IMR-90 (cell line): Measurements from ENCODE around the gene FAIM. TPM values are rescaled to one million over a fixed set of nuclear protein-coding genes. Genes with fewer than 3 reads are reported as not detected.

ENCODE experiments used
- ATAC-seq: fragments of 200-7000 bp; cut with Tn5 transposase; 2 replicates; pipeline ENCODE4 v1.9.1; 2020; ENCODE audit warnings: low read depth, mild to moderate bottlenecking, moderate library complexity
- BruUV-seq: library from RNA; stranded (reverse); fragments of 400-500 nt; replicated peaks from 2 replicates; lab custom pipeline; 2021; lab: Mats Ljungman, UMichigan
- CTCF ChIA-PET: fragments of 300-600 bp; formaldehyde crosslinking; extraction: SDS; loops from one replicate; lab custom pipeline; 2021; ENCODE audit warnings: antibody characterized with exemption; lab: Yijun Ruan, JAX
- POLR2A ChIA-PET: fragments of 300-600 bp; sonication (Branson Sonifier 250); formaldehyde crosslinking; loops from one replicate; lab custom pipeline; 2022; ENCODE audit warnings: antibody characterized with exemption; ENCODE audit not compliant: unreplicated experiment; lab: Charles Lee
- DNase-seq: peaks from one replicate; pipeline ENCODE4 v3.0.0; 2013
- H2AFZ ChIP-seq: replicated peaks from 2 replicates; pipeline ENCODE3; 2013; ENCODE audit warnings: low read length, mild to moderate bottlenecking; ENCODE audit not compliant: poor library complexity
- H2AK5ac ChIP-seq: 2 replicates; pipeline ENCODE4 v1.6.1; 2013; ENCODE audit warnings: low read depth, low read length, inconsistent platforms
- H2AK9ac ChIP-seq: replicated peaks from 2 replicates; pipeline ENCODE3; 2013; ENCODE audit warnings: mild to moderate bottlenecking, low read depth, low read length, moderate library complexity; ENCODE audit not compliant: poor library complexity
- H2BK120ac ChIP-seq: 2 replicates; pipeline ENCODE4 v1.6.1; 2013; ENCODE audit warnings: low read depth, low read length, inconsistent platforms
- H2BK15ac ChIP-seq: 3 replicates; pipeline ENCODE4 v1.6.1; 2013; ENCODE audit warnings: low read depth, low read length, inconsistent platforms
- H2BK20ac ChIP-seq: 2 replicates; pipeline ENCODE4 v1.6.1; 2013; ENCODE audit warnings: low read depth, mild to moderate bottlenecking, inconsistent platforms, low read length, moderate library complexity
- H2BK5ac ChIP-seq: 2 replicates; pipeline ENCODE4 v1.6.1; 2013; ENCODE audit warnings: mild to moderate bottlenecking, low read depth, low read length, inconsistent platforms; ENCODE audit not compliant: poor library complexity, severe bottlenecking
- H3K14ac ChIP-seq: replicated peaks from 2 replicates; pipeline ENCODE4 v1.6.1; 2013; ENCODE audit warnings: low read depth, low read length, inconsistent platforms
- H3K18ac ChIP-seq: 2 replicates; pipeline ENCODE4 v1.6.1; 2013; ENCODE audit warnings: low read depth, low read length, control low read depth
- H3K23ac ChIP-seq: 2 replicates; pipeline ENCODE4 v1.6.1; 2013; ENCODE audit warnings: low read depth, low read length, inconsistent platforms
- H3K27ac ChIP-seq: 2 replicates; pipeline ENCODE4 v1.5.1; 2013; ENCODE audit warnings: mild to moderate bottlenecking, control low read depth, low read length; ENCODE audit not compliant: insufficient read depth
- H3K27me3 ChIP-seq: 2 replicates; pipeline ENCODE4 v1.6.1; 2013; ENCODE audit warnings: low read length; ENCODE audit not compliant: control insufficient read depth, insufficient read depth
- H3K36me3 ChIP-seq: 2 replicates; pipeline ENCODE4 v1.6.1; 2013; ENCODE audit warnings: low read length, mixed read lengths; ENCODE audit not compliant: control insufficient read depth, insufficient read depth
- H3K4ac ChIP-seq: 2 replicates; pipeline ENCODE4 v1.6.1; 2013; ENCODE audit warnings: low read depth, low read length, inconsistent platforms
- H3K4me1 ChIP-seq: 2 replicates; pipeline ENCODE4 v1.6.1; 2013; ENCODE audit warnings: low read length, mixed read lengths; ENCODE audit not compliant: control insufficient read depth, insufficient read depth
- H3K4me2 ChIP-seq: 2 replicates; pipeline ENCODE4 v1.6.1; 2013; ENCODE audit warnings: low read depth, mild to moderate bottlenecking, control low read depth, low read length, moderate library complexity
- H3K4me3 ChIP-seq: 2 replicates; pipeline ENCODE4 v1.5.1; 2013; ENCODE audit warnings: low read depth, mild to moderate bottlenecking, control low read depth, low read length, moderate library complexity; ENCODE audit not compliant: insufficient read depth
- H3K56ac ChIP-seq: 2 replicates; pipeline ENCODE4 v1.6.1; 2013; ENCODE audit warnings: low read length, inconsistent platforms; ENCODE audit not compliant: insufficient read depth; ENCODE audit errors: extremely low read depth
- H3K79me1 ChIP-seq, 2 experiments: 2 replicates each; pipeline ENCODE4 v1.6.1; 2013; ENCODE audit warnings: low read length in 2 of 2, inconsistent platforms in 1 of 2, low read depth in 1 of 2
- H3K9ac ChIP-seq: 2 replicates; pipeline ENCODE4 v1.6.1; 2013; ENCODE audit warnings: low read depth, low read length, control low read depth
- H3K9me1 ChIP-seq: 2 replicates; pipeline ENCODE4 v1.6.1; 2013; ENCODE audit warnings: low read length, inconsistent platforms; ENCODE audit not compliant: insufficient read depth
- H3K9me3 ChIP-seq: 2 replicates; pipeline ENCODE4 v1.6.1; 2013; ENCODE audit warnings: low read length; ENCODE audit not compliant: control insufficient read depth, insufficient read depth
- H4K20me1 ChIP-seq: 2 replicates; pipeline ENCODE4 v1.6.1; 2013; ENCODE audit warnings: low read length, inconsistent platforms; ENCODE audit not compliant: insufficient read depth
- H4K5ac ChIP-seq: 2 replicates; pipeline ENCODE4 v1.6.1; 2013; ENCODE audit warnings: mild to moderate bottlenecking, low read depth, low read length, control low read depth
- H4K8ac ChIP-seq, 2 experiments: 2 replicates each; pipeline ENCODE4 v1.6.1; 2013; ENCODE audit warnings: low read depth in 2 of 2, low read length in 2 of 2, control low read depth in 1 of 2, inconsistent platforms in 1 of 2
- H4K91ac ChIP-seq: 2 replicates; pipeline ENCODE4 v1.6.1; 2013; ENCODE audit warnings: low read depth, low read length, inconsistent platforms; ENCODE audit not compliant: insufficient read depth
- BHLHE40 ChIP-seq: fragments of 150-350 bp; IDR thresholded peaks from 2 replicates; pipeline ENCODE4 v1.6.1; 2016; ENCODE audit warnings: mild to moderate bottlenecking, low read depth, low read length
- CEBPB ChIP-seq: IDR thresholded peaks from 2 replicates; pipeline ENCODE4 v1.6.1; 2012; ENCODE audit warnings: low read depth, low read length, improper control_type of control experiment
- CHD1 ChIP-seq: IDR thresholded peaks from 2 replicates; pipeline ENCODE4 v1.6.1; 2012; ENCODE audit warnings: low read depth, low read length, improper control_type of control experiment
- FOS ChIP-seq: fragments of 150-350 bp; IDR thresholded peaks from 2 replicates; pipeline ENCODE4 v1.6.1; 2016; ENCODE audit warnings: low read depth, low read length
- POLR2A ChIP-seq: IDR thresholded peaks from 2 replicates; pipeline ENCODE4 v1.6.1; 2012; ENCODE audit warnings: mild to moderate bottlenecking, low read depth, low read length
- RFX5 ChIP-seq: IDR thresholded peaks from 2 replicates; pipeline ENCODE4 v1.8.0; 2012; ENCODE audit warnings: low read depth, mild to moderate bottlenecking, low read length, moderate library complexity
- dilution Hi-C: fragments of 300-500 bp; cut with HindIII; formaldehyde crosslinking; loops from one replicate; pipeline ENCODE4 v1.14.3; 2018; ENCODE audit warnings: low sequenced_read_pairs; ENCODE audit not compliant: unreplicated experiment
- in situ Hi-C: fragments of 300-500 bp; cut with MboI; formaldehyde crosslinking; loops from 3 replicates; pipeline ENCODE4 v1.14.3; 2019; ENCODE audit warnings: low sequenced_read_pairs, inconsistent platforms, mixed read lengths
- intact Hi-C: fragments of 100-400 bp; cut with micrococcal nuclease; formaldehyde crosslinking; loops from 2 replicates; pipeline ENCODE4 v1.10.0; 2022
- polyA plus RNA-seq, 3 experiments: library from polyadenylated mRNA; depleted of rRNA; stranded (reverse); fragments of >200 nt; gene quantifications; 2 replicates each; pipeline ENCODE4 v1.2.3, GENCODE V29; 2012; ENCODE audit warnings: low replicate concordance in 1 of 3
- total RNA-seq: library from RNA; depleted of rRNA; stranded (reverse); fragments of >200 nt; gene quantifications from 2 replicates; pipeline ENCODE4 v1.2.3, GENCODE V29; 2012

The FAIM gene
- total and polyA plus RNA-seq, 2 of the 4 experiments (the other 2 are of a cell fraction): 2.5 to 3.4 TPM

DNA sequence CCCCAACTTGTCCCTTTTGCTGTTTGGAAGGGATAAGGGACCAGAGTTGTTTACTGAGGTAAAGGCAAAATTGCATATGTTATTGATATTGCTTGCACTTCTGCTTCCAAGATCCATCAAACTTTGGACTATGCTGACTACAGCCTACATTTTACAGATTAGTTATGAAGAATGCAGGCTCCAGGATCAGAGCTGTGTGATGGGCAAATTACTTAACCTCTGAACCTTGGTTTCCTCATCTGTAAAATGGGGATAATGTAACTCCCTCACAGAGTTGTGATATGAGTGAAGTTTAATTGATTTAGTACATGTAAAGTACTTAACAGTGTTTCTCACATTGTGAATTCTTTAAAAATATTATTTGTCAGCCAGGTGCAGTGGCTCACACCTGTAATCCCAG is 15.9 kb downstream of the FAIM start:
- intact Hi-C loops: no loop called here
- Histone ChIP-seq H3K79me1 (peaks cover 0 to 2% of the 10 kb centered on the region in 2 experiments; a peak in 1 of 4 replicates), H2AK5ac (no peak overlapping the region), H3K9me3 (no peaks in the 10 kb centered on the region), H3K56ac (no peak overlapping the region), H3K9me1 (no peaks in the 10 kb centered on the region; the same call in 1 of the 2 replicates), H3K14ac (no peak overlapping the region), H3K4me3 (no peak overlapping the region), H4K20me1 (no peaks in the 10 kb centered on the region), H3K4me2 (no peak overlapping the region), H3K9ac (no peak overlapping the region), H2BK20ac (no peak overlapping the region), H2AK9ac (no peak overlapping the region), H4K8ac (no peak overlapping the region), H3K4me1 (0 out of 2 replicates have a peak, but pooled peaks cover 2% of the 10 kb centered on the region), H2BK15ac (no peak overlapping the region), H3K36me3 (no peaks in the 10 kb centered on the region), H4K91ac (no peak overlapping the region), H3K4ac (no peak overlapping the region), H2AFZ (no peak overlapping the region), H3K27me3 (no peaks in the 10 kb centered on the region), H3K27ac (no peak overlapping the region), H2BK5ac (no peak overlapping the region), H4K5ac (no peak overlapping the region), H3K23ac (no peak overlapping the region), H2BK120ac (no peak overlapping the region), H3K18ac (no peak overlapping the region)
- DNase-seq (no peak), ATAC-seq (no peak)
- BruUV-seq: no TSS peak
- in situ Hi-C loops: no loop called here
- dilution Hi-C loops: no loop called here
- ChIA-PET CTCF (no interaction called here), POLR2A (no interaction called here)
- no peak for TF ChIP-seq RFX5
- no peak for TF ChIP-seq FOS
- TF ChIP-seq POLR2A: no peak
- TF ChIP-seq CHD1: no peak
- no peak for TF ChIP-seq BHLHE40
- TF ChIP-seq CEBPB: no peak
